Panc1 (cell line): ENCODE results near the gene LOXL1. TPM values are rescaled to one million over a fixed set of nuclear protein-coding genes. Genes with fewer than 3 reads are reported as not detected.

ENCODE experiments used
- ATAC-seq: fragments of 200-7000 bp; cut with Tn5 transposase; 2 replicates; pipeline ENCODE4 v1.9.1; 2020; ENCODE audit warnings: mild to moderate bottlenecking, moderate library complexity
- BruUV-seq: library from RNA; stranded (reverse); fragments of 400-500 nt; replicated peaks from 2 replicates; lab custom pipeline; 2021; lab: Mats Ljungman, UMichigan
- CTCF ChIA-PET: fragments of 300-600 bp; sonication (Branson Sonifier 250); formaldehyde crosslinking; loops from one replicate; lab custom pipeline; 2022; ENCODE audit warnings: antibody characterized with exemption; lab: Charles Lee
- POLR2A ChIA-PET: fragments of 300-600 bp; sonication (Branson Sonifier 250); formaldehyde crosslinking; loops from one replicate; lab custom pipeline; 2022; ENCODE audit warnings: antibody characterized with exemption; lab: Charles Lee
- DNase-seq: peaks from one replicate; pipeline ENCODE4 v3.0.0-alpha.2; 2010; ENCODE audit warnings: low read depth, low spot score
- H3K27ac ChIP-seq: 2 replicates; pipeline ENCODE4 v1.5.1; 2011; ENCODE audit warnings: mild to moderate bottlenecking, low read length, inconsistent platforms
- H3K27me3 ChIP-seq: fragments of 200-500 bp; sonication (Bioruptor generic); 2 replicates; pipeline ENCODE4 v1.6.0; 2014; ENCODE audit warnings: low read length, inconsistent platforms; ENCODE audit not compliant: control insufficient read depth, insufficient read depth
- H3K36me3 ChIP-seq: fragments of 200-500 bp; sonication (Bioruptor generic); 2 replicates; pipeline ENCODE4 v1.5.1; 2014; ENCODE audit warnings: inconsistent platforms, mild to moderate bottlenecking, low read length, moderate library complexity; ENCODE audit not compliant: control insufficient read depth, insufficient read depth
- H3K4me1 ChIP-seq: 2 replicates; pipeline ENCODE4 v1.5.1; 2011; ENCODE audit warnings: inconsistent platforms, mild to moderate bottlenecking, low read length, moderate library complexity; ENCODE audit not compliant: control insufficient read depth, insufficient read depth
- H3K4me3 ChIP-seq, 2 experiments: 2 replicates each; pipeline ENCODE4 v1.5.1; 2011 to 2012; ENCODE audit warnings: low read depth in 2 of 2, low read length in 2 of 2, mild to moderate bottlenecking in 2 of 2, inconsistent platforms in 1 of 2, moderate library complexity in 1 of 2
- H3K9me3 ChIP-seq: fragments of 200-500 bp; sonication (Bioruptor generic); 2 replicates; pipeline ENCODE4 v1.5.1; 2014; ENCODE audit warnings: low read depth, mild to moderate bottlenecking, inconsistent platforms, low read length, moderate library complexity; ENCODE audit not compliant: control insufficient read depth, insufficient read depth
- CTCF ChIP-seq: fragments of 450-650 bp; IDR thresholded peaks from 2 replicates; pipeline ENCODE4 v1.5.1; 2017; ENCODE audit warnings: mild to moderate bottlenecking
- POLR2AphosphoS5 ChIP-seq: IDR thresholded peaks from 2 replicates; pipeline ENCODE4 v1.6.1; 2012; ENCODE audit warnings: mild to moderate bottlenecking, low read depth, low read length, moderate library complexity
- SIN3A ChIP-seq: IDR thresholded peaks from 2 replicates; pipeline ENCODE4 v1.6.1; 2012; ENCODE audit warnings: low read depth, mild to moderate bottlenecking, low read length, moderate library complexity, borderline replicate concordance; ENCODE audit not compliant: insufficient read depth
- TCF7L2 ChIP-seq: IDR thresholded peaks from 2 replicates; pipeline ENCODE4 v1.6.1; 2011; ENCODE audit warnings: mild to moderate bottlenecking, low read depth, low read length, inconsistent platforms
- in situ Hi-C: cut with HindIII; loops from 2 replicates; pipeline ENCODE4 v1.10.0; 2016; ENCODE audit warnings: low sequenced_read_pairs, low pct_unique_long_range_greater_than_20kb
- intact Hi-C: fragments of 100-400 bp; cut with micrococcal nuclease; formaldehyde crosslinking; loops from one replicate; pipeline ENCODE4 v1.10.0; 2022; ENCODE audit not compliant: unreplicated experiment
- total RNA-seq: library from RNA; stranded (reverse); gene quantifications from one replicate; pipeline ENCODE4 v1.2.1, GENCODE V29; 2021; ENCODE audit not compliant: unreplicated experiment
- TF ChIP-seq, protein P1 (sequence below), 2 experiments: IDR thresholded peaks; 2 replicates each; pipeline ENCODE4 v1.6.1; 2011 to 2012; ENCODE audit warnings: low read depth in 2 of 2, control low read depth in 1 of 2, low read length in 1 of 2, mild to moderate bottlenecking in 1 of 2, moderate library complexity in 1 of 2; ENCODE audit not compliant: insufficient read depth in 1 of 2

The LOXL1 gene
- total RNA-seq, 1 experiment from 2014 or later = 18.6 TPM

GRCh38 chr15:73957785-73958184, 31.5 kb downstream of the LOXL1 start:
- BruUV-seq = no TSS peak

DNA sequence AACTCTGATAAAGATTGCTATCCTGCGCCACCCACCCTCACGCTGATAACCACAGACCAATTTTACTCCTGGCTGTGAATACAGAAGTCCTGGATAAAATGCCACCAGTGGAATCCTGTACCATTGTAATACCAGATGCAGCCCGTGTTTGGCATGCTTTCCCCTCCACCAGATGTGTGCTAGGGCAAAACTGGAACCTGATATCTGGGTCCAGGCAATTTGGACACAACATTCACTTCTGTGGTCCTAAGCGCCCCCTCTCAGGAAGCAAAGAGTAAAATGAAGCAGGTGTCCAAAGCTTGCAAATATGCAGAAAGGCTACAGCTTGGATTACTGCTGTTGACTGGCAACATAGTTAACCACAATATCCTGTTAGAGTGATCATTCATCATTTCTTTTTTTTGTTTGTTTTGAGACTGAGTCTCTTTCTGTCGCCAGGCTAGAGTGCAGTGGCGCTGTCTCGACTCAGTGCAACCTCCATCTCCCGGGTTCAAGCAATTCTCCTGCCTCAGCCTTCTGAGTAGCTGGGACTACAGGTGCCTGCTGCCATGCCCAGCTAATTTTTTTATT, 32.8 kb downstream of the LOXL1 start:
- in situ Hi-C loops = no loop called here
- CTCF ChIA-PET = interaction anchor here (0.6 to 2.8 kb wide), 2 partner anchors 8 to 227 kb away, joined by 4 to 8 read pairs; no protein-coding TSS in a partner anchor
- TF ChIP-seq, protein P1, sequence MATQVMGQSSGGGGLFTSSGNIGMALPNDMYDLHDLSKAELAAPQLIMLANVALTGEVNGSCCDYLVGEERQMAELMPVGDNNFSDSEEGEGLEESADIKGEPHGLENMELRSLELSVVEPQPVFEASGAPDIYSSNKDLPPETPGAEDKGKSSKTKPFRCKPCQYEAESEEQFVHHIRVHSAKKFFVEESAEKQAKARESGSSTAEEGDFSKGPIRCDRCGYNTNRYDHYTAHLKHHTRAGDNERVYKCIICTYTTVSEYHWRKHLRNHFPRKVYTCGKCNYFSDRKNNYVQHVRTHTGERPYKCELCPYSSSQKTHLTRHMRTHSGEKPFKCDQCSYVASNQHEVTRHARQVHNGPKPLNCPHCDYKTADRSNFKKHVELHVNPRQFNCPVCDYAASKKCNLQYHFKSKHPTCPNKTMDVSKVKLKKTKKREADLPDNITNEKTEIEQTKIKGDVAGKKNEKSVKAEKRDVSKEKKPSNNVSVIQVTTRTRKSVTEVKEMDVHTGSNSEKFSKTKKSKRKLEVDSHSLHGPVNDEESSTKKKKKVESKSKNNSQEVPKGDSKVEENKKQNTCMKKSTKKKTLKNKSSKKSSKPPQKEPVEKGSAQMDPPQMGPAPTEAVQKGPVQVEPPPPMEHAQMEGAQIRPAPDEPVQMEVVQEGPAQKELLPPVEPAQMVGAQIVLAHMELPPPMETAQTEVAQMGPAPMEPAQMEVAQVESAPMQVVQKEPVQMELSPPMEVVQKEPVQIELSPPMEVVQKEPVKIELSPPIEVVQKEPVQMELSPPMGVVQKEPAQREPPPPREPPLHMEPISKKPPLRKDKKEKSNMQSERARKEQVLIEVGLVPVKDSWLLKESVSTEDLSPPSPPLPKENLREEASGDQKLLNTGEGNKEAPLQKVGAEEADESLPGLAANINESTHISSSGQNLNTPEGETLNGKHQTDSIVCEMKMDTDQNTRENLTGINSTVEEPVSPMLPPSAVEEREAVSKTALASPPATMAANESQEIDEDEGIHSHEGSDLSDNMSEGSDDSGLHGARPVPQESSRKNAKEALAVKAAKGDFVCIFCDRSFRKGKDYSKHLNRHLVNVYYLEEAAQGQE (IDR thresholded peaks at IDR 0.05; ENCODE audit: insufficient read depth in 1 of 2, low read depth in 2 of 2, low read length in 1 of 2) = no peak
- TF ChIP-seq CTCF (no peak), SIN3A (no peak), POLR2AphosphoS5 (no peak), TCF7L2 (no peak)
- DNase-seq (no peak), ATAC-seq (no peak)
- Histone ChIP-seq H3K4me1 (no peaks in the 10 kb centered on the region), H3K36me3 (no peaks in the 10 kb centered on the region), H3K27ac (no peak overlapping the region), H3K27me3 (no peaks in the 10 kb centered on the region), H3K9me3 (no peaks in the 10 kb centered on the region), H3K4me3 (no peak overlapping the region)
- POLR2A ChIA-PET = no interaction called here
- no TSS peak for BruUV-seq
- intact Hi-C loops = no loop called here

More at GRCh38 chr15:73957785-73958184, 31.5 kb downstream of the LOXL1 start:
- Histone ChIP-seq H3K4me3 (no peak overlapping the region), H3K36me3 (no peaks in the 10 kb centered on the region), H3K4me1 (no peaks in the 10 kb centered on the region), H3K27me3 (no peaks in the 10 kb centered on the region), H3K27ac (no peak overlapping the region), H3K9me3 (no peaks in the 10 kb centered on the region)
- ChIA-PET POLR2A (no interaction called here), CTCF (no interaction called here)
- in situ Hi-C loops (no loop called here), intact Hi-C loops (no loop called here)
- DNase-seq (no peak), ATAC-seq (no peak)
- TF ChIP-seq TCF7L2 = no peak
- TF ChIP-seq POLR2AphosphoS5 = no peak
- no peak for TF ChIP-seq CTCF
- TF ChIP-seq, protein P1 (IDR thresholded peaks at IDR 0.05; ENCODE audit: insufficient read depth in 1 of 2, low read depth in 2 of 2, low read length in 1 of 2) = no peak
- no peak for TF ChIP-seq SIN3A
